Lung (tissue), 12 donors: Measurements from ENCODE around the gene PHF14. TPM values are rescaled to one million over a fixed set of nuclear protein-coding genes. Genes with fewer than 3 reads are reported as not detected.

Source experiments
- ATAC-seq: fragments of 200-7000 bp; cut with Tn5 transposase; one replicate; pipeline ENCODE4 v1.9.1; 2020; ENCODE audit warnings: moderate number of reproducible peaks; ENCODE audit not compliant: insufficient read depth, low FRiP score
- DNase-seq, 3 donors: peaks; one replicate each; pipeline ENCODE4 v3.0.0-alpha.2; 2013 to 2017
- H3K27ac ChIP-seq, 2 donors: one replicate each; pipeline ENCODE4 v1.5.1; 2013; ENCODE audit warnings: mild to moderate bottlenecking in 2 of 2, moderate library complexity in 2 of 2, control low read depth in 1 of 2, inconsistent platforms in 1 of 2, low read depth in 1 of 2, low read length in 1 of 2
- H3K27me3 ChIP-seq, 3 donors: one replicate each; pipeline ENCODE4 v1.5.1; 2013; ENCODE audit warnings: low read length in 2 of 3; ENCODE audit not compliant: control insufficient read depth in 3 of 3, insufficient read depth in 3 of 3
- H3K36me3 ChIP-seq, 4 donors: one replicate each; pipeline ENCODE4 v1.5.1; 2013; ENCODE audit warnings: low read length in 4 of 4, mild to moderate bottlenecking in 1 of 4, moderate library complexity in 1 of 4; ENCODE audit not compliant: control insufficient read depth in 4 of 4, insufficient read depth in 4 of 4
- H3K4me1 ChIP-seq, 5 donors: one replicate each; pipeline ENCODE4 v1.5.1; 2013; ENCODE audit warnings: low read length in 5 of 5, mild to moderate bottlenecking in 2 of 5, moderate library complexity in 1 of 5; ENCODE audit not compliant: control insufficient read depth in 5 of 5, insufficient read depth in 5 of 5
- H3K4me3 ChIP-seq: one replicate; pipeline ENCODE4 v1.5.1; 2013; ENCODE audit warnings: mild to moderate bottlenecking, control low read depth, moderate library complexity
- H3K9ac ChIP-seq, 2 donors: one replicate each; pipeline ENCODE4 v1.5.1; 2013; ENCODE audit warnings: low read length in 2 of 2, control low read depth in 1 of 2; ENCODE audit not compliant: insufficient read depth in 1 of 2
- H3K9me3 ChIP-seq, 4 donors: one replicate each; pipeline ENCODE4 v1.5.1; 2013; ENCODE audit warnings: low read length in 3 of 4, mild to moderate bottlenecking in 1 of 4, moderate library complexity in 1 of 4; ENCODE audit not compliant: control insufficient read depth in 4 of 4, insufficient read depth in 3 of 4
- CTCF ChIP-seq: IDR thresholded peaks from 2 replicates; pipeline ENCODE4 v1.5.1; 2012; ENCODE audit warnings: mild to moderate bottlenecking; ENCODE audit errors: control extremely low read depth, extremely low read depth
- WGBS, 2 donors: extraction: QIAGEN DNeasy Blood & Tissue Kit; methylation state at CpG; one replicate each; pipeline ENCODE4 v1.1.7; 2013; 5-methylcytosine and 5-hydroxymethylcytosine counted together
- polyA plus RNA-seq, 2 donors: library from polyadenylated mRNA; stranded (reverse); fragments of 200-250 nt; gene quantifications; one replicate each; pipeline ENCODE4 v1.2.1, GENCODE V29; 2013
- total RNA-seq, 2 donors: library from RNA; depleted of rRNA in 1 of 2; stranded (reverse); fragments of >200 nt in 1 of 2; gene quantifications; one replicate each; pipeline ENCODE4 v1.2.1, GENCODE V29; 2014 to 2021
- donor health status: control.
- donor health status: control.
- donor health status: Bipolar disorder and iron deficiency.
- donor health status: healthy.
- donor health status: DM: yes; HTN: yes; CAD: no.

Gene PHF14
- total and polyA plus RNA-seq, 4 donors = 12.9 to 89.5 (median 24.7) TPM

GRCh38 chr7:11120068-11120664, 146.5 kb downstream of the PHF14 start:
- H3K4me1 ChIP-seq = no peaks in the 10 kb centered on the region
- no peak overlapping the region for H3K27ac ChIP-seq
- no peak overlapping the region for H3K4me3 ChIP-seq
- DNase-seq (no peak), ATAC-seq (no peak)
- H3K36me3 ChIP-seq = peaks cover 0 to 10% (median 1%) of the 10 kb centered on the region in 4 donors
- H3K9ac ChIP-seq = no peak overlapping the region
- no peaks in the 10 kb centered on the region for H3K9me3 ChIP-seq
- no peak for TF ChIP-seq CTCF
- no peaks in the 10 kb centered on the region for H3K27me3 ChIP-seq
- 96 to 98% methylated on average over 3 of the region's 3 CpGs for WGBS, 2 donors

DNA sequence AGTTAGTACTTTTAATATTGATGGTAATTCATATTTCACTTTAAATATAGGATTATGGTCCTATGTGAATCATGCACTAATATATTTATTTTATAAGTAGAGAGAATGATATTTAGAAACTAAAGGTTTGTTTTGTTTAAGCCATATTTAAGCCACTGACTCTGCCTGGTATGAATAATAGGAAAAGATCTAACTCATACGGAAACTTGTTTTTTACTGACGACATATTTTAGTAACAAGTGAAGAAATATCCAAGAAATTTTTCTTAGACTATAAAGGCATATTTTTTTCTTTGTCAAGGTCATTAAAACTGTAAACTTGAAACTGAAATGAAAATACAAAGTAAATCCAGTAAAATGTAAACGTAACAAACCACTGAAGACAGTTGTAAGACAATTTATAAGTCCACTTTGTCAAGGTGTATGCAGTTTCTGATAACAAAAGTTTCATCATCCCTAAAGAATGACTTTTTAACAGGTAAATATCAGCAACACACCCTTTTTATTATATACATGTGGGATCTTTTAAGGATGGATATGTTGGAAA, 147.1 kb downstream of the PHF14 start:
- Histone ChIP-seq H3K36me3 (peaks cover 0 to 8% (median 1%) of the 10 kb centered on the region in 4 donors), H3K27me3 (no peaks in the 10 kb centered on the region), H3K9ac (no peak overlapping the region), H3K4me1 (no peaks in the 10 kb centered on the region), H3K27ac (no peak overlapping the region), H3K9me3 (no peaks in the 10 kb centered on the region), H3K4me3 (no peak overlapping the region)
- TF ChIP-seq CTCF = no peak
- 93 to 96% methylated on average over 3 of the region's 3 CpGs for WGBS, 2 donors
- ATAC-seq (no peak), DNase-seq (no peak)

DNA sequence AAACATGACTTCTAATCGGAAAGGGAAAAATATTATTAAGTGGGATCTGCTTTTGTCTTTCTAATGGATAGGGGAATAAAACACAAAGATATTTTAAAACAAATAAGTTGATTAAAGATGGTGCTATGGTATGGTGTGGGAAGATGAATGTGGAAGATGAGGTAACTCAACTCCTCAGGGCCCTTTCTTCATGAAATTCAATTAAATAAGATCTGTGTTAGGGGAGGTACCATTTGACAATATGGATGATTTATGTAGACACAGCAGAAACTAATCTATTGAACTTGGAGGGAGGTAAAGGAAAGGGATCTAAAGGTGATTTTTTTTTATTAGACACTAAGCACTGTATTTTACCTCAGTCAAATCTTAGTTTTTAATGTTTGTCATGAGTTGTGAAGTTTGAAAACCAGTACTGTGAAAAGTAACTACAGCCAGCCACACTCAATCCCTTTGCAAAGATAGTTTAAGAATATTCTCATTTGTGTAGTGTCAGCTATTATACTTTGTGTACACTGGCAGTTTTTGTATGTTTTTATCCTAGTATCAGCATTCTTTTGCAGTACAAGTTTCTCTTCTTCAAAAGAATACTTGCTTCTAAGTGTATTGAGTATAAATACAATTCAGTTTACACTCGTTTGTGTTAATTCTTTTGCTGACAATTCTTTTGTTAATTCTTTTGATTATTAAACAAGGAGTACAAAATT, 151.3 kb downstream of the PHF14 start:
- Histone ChIP-seq H3K4me1 (peaks cover 0 to 1% (median 0%) of the 10 kb centered on the region in 5 donors), H3K9ac (no peak overlapping the region), H3K9me3 (no peaks in the 10 kb centered on the region), H3K36me3 (peaks cover 0 to 2% (median 0%) of the 10 kb centered on the region in 4 donors), H3K4me3 (no peak overlapping the region), H3K27me3 (no peaks in the 10 kb centered on the region), H3K27ac (no peak overlapping the region)
- TF ChIP-seq CTCF = no peak
- 78 to 95% methylated on average over 2 of the region's 2 CpGs for WGBS, 2 donors
- ATAC-seq (no peak), DNase-seq (no peak)
